Fibroblast of gingiva (primary cell): ENCODE data around the gene GRIA4.
"Not testable (repeated sequence)": the region's sequence is repeated elsewhere in the genome, so short reads cannot be mapped to it uniquely, and the experiment has no call there.

ENCODE experiments used
- DNase-seq: peaks from one replicate; pipeline ENCODE4 v3.0.0-alpha.2; 2011; ENCODE audit warnings: low read depth

Gene GRIA4

DNA sequence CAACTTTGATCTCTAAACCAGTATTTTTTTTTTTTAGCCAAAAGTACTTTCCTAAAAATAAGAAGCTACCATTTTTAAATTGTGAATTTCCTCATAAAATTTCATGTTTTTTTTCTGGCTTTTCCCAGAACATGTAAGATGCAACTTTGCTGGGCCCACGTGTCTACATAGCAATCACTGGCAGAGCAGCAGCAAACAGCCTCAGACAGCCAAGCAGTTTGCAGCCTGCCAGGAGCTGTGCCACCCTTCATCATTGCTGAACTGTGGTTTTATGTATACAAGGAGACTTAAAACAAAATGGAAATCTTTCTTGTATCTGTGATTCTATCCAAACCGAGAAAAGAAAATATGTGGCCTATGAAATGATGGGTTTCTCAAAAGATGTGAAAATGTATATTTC, 110.2 kb downstream of the GRIA4 start:
- DNase-seq = no peak

DNA sequence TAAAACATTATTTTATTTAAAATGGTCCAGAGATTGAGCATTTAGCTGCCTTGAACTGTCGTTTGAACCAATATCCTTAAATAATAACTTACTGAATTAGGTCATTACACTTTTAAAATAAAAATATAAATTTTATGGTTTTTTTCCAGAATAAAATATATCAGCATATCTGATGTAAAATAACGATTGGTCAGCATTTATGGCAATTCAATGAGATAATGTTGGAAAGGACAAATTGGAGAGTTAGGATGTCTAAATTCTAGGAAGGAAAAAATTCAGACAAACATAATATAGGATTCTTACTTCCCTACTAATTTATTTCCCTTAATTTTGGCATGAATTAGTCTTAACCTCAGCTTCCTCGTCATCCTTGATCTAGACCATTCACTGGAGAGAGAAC, 113.4 kb downstream of the GRIA4 start:
- DNase-seq = no peak

DNA sequence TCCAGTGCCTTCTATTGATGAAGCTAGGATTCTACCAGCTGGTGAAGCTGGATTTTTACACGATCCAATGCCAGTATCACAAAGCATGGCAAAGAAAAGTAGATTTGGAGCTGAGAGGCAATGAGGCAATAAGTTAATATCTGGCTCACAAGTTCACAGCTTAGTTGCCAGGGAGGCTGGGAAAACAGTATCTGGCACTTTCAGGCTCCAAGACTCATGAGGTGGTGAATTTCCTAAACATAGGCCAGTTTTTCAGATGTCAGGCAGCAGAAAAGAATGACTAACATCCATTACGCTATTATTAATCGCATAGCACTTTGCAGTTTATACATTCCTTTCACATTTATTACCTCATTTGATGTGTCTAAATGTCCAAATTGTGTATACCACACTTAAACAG, 122.7 kb downstream of the GRIA4 start:
- no peak for DNase-seq

DNA sequence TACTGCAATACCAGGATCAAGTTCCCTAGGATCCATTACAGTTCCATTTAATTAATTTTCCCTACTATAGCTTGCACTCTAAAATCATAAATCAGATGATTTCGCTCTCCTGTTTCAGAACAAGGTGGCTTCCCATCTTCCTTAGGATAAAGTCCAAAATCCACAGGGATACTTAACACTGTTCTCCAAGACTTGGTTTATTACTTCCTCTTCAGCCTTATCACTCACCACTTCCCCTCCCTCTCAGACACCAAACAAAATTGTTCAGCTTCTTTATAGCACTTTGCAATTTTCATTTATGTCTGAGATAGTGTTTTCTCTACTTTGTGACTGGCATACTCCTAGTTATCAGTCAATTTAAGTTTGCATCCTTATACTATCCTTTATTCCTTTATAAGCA, 124.6 kb downstream of the GRIA4 start:
- DNase-seq = no peak

DNA sequence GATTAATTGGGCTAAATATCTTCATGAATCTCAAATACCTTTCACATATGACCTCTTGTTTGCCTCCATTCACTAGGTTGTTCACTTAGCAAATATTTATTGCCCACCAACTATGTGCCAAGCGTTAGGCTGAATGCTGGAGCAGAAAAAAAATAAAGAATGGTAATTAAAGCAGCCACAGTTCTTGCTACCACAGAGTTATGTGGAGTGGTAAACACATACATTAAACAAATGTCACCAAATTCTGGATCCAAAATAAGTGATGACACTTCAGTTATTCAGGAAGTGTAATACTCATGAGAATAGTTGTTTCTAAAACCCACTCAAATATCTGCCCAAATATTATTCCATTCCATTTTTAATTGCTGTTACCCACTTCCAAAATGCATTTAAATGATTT, 128.4 kb downstream of the GRIA4 start:
- DNase-seq = no peak

DNA sequence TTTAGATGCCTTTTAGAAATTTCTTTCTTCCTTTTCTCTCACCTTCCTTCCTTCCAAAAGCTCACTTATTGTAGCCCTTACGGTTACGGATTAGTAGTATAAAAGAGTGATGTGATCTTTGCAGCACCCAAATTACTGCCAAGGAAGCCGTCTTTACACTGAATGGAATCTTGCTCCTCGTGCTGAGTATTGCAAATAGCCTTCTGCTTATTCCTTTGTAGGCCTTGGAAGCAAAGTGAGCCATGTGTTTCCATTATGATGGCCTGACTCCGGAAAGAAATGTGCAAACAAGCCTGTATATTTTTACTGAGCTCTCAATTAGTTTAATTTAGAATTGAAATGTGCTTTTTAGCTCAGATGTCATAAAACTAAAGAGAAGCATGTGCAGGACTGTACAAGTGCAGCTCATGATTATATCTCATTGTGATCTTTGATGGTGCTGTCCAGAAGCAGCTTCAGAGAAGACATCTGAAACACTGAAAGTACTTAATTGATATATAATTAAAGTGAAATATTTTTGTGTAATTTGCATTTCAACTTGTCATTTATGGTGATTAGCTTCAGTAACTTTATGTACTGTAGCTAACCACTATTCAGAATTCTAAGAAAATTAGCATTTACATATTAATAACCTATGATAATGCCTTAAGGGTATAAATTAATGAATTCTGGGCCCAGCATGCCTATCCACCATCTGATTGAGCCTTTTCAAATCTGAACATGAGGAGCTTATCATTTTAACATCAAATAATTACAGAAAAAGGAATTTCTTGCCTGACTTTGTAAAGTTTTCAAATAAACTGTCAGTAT, 129.3 kb downstream of the GRIA4 start:
- no peak for DNase-seq

DNA sequence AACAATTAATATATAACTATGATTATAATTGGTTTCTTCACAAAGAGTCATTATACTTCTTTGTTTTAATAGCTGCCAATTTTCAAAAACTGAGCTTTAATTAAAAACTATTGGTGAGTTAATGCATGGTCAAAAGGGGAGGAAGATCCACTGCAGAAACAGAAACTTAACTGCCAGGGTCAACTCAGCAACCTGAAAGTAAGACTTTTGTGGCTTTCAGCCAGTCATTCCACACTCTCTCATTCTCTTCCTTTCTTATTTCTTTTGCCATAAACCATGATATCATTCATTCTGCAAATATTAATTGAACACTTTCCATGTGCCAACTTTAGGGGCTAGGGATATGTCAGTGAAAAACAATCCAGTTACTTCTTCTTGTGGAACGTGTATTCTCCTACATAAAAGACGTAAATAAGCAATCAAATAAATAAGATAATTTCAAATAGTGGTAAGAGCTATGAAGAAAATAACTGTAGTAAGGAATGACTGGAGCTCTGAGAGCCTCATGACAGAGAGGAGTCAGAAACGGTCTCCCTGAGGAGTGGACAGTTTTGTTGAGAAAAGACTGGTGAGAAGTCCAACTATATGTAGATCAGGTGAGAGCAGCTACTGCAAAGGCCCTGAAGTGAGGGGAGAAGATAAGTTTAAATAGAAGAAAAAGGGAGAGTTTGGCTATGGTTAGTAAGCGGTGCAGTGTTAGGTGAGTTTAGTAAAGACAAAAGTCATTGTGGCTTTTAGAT, 130.5 kb downstream of the GRIA4 start:
- DNase-seq = no peak

DNA sequence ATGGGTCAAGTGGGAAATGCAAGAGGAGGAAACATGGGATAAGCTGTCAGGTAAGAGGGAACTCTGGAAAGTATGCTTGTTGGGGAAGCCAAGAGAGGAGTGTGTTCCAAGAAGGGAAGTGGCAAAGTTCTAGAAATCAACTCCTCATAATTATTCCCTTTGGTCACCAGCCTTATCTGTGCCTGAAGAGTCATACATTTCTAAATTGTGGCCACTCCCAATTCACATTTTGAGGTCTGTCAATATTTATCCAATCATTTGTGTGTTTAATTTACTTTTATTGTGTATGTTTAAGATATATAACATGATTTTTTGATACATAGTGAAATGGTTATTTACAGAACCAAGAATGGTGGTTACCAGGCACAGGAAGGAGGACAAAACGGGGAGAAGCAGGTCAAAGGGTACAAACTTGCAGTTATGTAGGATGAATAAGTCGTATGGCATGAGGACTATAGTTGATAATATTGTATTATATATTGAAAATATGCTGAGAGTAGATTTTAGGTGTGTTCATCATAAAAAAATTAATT, 131.7 kb downstream of the GRIA4 start:
- DNase-seq = no peak

DNA sequence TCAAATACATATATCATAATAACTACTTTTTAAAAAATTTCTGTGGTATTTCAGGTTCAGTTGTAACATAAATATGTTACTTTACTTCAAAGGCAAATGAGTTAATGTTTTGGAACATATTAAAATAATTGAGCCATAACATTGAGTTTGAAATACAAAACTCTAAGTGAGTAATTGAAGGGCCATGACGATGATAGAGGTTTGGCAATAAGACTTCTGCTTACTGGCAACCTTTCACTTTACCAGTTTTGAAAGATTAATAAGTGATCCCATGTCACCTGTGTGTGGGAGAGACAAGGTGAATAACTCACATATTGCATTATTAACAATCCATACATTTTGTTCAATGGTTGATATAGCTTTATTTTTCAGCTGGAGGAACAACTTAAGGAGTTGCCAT, 144.4 kb downstream of the GRIA4 start:
- no peak for DNase-seq

DNA sequence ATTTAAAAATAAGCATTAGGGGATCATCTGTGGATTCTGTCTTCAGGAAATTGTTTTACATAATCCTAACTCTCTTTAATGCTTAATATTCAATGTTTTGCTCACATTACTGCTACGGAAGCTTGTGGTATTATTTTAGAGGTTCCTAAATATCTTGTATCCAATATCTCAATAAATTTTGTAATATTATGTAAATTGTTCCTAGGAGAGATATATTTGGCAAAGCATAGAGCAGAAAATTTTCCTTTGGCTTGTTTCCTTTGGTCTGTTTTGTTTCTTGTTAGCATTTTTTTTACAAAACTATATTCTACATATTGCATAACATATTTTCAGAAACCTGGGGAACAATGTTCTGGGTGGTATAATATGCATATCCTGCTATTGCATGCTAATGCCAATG, 144.8 kb downstream of the GRIA4 start:
- no peak for DNase-seq

DNA sequence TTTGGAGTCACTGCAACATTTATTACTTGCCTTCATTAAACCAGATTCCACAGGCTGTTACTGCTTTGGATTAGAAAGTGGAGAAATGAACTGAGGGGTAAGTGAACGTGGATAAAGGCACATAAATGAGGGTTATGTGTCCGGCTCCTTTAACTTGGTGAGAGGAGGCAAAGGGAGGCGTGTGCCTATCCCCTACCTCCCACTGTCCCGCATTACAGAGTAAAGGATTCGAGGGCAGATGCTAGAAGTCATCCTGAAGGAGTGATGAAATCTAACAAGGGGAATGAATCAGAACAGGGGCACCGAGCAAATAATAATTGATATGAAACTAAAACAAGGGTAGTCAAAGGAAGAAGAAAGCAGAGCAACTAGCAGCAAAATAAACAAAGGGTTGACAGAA, 147.2 kb downstream of the GRIA4 start:
- DNase-seq = no peak

DNA sequence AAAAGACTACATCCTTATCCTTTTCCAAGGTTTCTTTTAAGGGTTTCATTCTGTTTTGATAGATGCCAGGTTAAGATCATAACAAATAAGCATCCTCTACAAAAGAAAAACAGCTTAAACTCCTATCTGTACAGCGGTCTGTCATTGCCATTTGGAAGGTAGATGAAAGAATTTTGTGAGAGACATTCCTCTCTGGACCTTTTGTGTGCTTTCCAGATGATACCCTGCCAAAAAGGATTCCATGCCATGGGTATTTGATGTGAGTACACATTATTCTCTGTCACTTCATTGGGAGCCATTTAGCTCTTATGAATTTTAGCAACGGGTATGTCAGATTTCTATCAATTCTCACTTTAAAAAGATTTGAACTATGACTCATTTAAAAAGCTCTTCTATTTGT, 153.7 kb downstream of the GRIA4 start:
- no peak for DNase-seq

DNA sequence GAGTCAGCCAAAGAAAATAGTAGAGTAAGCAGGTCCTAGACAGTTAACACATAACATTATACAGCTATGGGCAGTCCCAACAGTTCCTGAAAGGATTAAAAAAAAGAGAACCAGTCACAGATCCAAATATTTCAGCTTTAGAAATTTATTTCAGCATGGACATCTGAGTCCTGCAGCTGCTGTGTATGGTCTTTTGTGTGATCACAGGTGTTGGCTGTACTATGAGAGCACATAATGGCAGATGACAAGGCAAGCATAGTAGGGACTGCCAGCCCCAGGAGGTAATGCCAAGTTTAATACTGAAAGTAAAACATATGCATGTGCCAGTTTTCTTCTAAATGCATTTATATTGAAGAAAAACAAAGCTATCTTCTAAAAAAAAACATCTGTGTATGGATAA, 158.1 kb downstream of the GRIA4 start:
- DNase-seq = no peak

DNA sequence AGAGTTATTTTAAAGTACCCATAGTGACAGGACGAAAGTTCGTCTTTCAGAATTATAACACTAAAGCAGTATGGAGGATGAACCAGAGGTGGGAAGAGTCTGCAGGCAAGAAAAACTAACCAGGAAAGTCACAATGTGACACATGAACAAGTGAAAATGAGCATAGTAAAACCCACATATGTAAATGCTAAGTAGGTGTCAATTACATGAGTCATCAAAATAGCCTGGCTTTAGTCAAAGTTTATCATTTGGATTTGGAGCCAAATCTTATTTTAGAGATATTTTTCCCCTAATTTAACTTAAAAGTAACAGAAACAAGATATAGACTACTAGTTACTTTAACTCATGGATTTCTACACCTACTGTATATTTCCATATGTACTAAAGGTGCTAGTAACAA, 159.8 kb downstream of the GRIA4 start:
- DNase-seq = no peak

DNA sequence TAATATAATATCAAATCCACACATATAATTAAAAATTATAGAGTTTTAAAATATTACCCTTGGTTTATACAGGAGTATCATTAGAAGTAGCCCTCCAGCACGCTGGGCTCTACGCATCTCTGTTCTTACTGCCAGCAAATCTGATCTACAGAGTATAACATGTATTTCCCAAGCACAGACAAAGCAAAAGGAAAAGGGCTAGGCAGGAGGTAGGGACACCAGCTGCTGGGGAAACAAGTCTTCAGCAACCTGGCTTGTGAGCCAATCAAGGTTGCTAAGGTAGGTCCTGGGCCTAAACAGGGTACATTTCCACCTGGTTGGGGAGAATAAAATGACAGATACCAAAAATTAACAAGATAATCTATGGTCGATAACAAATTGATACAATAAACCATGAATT, 163.6 kb downstream of the GRIA4 start:
- not testable (repeated sequence) for DNase-seq

DNA sequence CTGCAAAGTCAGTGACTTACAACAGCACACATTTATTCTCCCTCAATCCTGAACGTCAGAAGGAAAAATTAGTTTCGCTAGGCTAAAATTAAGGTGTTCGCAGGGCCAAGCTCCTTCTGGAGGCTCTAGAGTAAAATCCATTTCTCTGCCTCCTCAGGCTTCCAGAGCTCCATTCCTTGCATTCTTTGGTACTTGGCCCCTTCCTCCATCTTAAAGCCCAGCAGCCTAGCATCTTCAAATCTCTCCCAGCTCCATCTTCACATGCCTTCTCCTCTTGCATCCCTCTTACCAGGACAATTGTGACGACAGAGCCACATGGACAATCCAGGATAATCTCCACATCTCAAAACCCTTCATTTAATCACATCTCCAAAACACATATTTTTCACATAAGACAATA, 165.0 kb downstream of the GRIA4 start:
- no peak for DNase-seq

DNA sequence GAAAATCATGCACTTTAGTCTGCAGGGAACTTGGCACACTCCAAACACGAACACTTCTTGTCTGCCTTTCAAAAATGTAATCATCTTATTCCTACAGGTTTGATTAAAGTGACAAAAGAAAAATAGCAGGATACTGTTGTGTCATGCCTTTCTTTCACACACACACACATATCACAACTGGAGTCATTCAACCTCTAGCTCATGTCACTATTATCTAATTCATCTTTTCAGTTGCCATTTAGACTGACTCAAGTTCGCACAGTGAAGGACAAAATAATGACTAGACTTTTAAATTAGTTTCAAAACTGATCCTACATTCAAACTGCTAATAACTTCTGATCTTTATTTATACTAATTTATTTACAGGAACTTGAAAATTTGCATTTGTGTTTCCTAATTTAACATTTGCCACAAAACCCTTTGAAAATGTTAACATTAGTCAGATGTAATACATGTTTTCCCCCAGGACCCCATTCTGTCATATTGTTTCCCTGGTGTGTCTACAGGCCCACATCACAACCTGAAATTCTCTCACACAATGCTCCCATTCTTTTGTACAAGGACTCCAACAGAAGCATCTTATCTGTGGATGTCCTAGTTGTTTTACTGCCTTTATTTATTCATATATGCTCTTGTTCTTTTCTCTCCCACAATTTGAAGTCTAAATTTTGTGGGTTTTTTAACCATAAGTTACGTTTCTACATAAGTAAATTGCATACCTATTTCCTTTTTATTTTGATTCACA, 171.1 kb downstream of the GRIA4 start:
- DNase-seq = no peak

DNA sequence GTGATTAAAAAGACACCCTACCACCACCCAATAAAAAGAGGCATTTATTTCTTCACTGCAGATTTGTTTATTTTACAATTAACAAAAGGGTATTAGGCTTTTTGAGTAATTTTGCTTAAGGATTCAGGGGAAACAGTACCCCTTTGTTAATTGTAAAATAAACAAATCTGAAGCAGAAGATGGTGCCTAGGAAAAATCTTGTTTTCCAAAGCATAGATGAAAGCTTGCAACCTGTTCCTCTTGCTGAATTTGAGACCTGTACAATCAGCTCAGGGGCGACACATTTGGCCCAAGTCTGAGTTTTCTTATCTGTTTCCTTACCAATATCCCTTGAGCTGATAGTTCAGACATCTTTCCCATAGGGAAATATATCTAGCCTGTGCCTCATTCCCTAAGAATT, 171.9 kb downstream of the GRIA4 start:
- DNase-seq = no peak

DNA sequence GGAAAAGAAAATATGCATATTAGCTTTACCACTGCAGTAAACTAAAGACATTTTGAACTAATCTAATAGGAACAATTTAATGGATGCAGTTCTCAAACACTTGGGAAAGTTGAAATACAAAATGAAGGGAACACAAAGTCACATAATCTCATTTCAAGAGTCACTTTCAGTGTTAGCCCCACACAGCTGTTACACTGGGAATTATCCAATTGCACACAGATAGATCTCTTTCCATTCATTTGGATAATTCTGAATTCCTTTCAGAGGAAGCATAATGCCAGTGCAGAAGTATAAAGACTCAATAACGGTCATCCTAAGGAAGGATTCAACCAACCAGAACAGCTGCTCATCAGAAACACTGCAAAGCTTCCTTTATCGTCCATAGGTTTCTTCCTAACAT, 173.3 kb downstream of the GRIA4 start:
- no peak for DNase-seq

DNA sequence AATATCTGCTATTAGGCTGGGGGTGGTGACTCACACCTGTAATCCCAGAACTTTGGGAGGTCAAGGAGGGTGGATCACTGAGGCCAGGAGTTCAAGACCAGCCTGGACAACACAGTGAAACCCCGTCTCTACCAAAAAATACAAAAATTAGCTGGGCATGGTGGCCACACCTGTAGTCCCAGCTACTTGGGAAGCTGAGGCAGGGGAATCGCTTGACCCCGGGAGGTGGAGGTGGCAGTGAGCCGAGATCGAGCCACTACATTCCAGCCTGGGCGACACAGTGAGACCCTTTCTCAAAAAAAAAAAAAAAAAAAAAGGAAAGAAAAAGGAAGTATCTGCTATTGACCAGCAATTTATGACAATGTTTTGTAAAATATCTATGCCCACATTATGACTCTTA, 176.0 kb downstream of the GRIA4 start:
- DNase-seq = not testable (repeated sequence)

DNA sequence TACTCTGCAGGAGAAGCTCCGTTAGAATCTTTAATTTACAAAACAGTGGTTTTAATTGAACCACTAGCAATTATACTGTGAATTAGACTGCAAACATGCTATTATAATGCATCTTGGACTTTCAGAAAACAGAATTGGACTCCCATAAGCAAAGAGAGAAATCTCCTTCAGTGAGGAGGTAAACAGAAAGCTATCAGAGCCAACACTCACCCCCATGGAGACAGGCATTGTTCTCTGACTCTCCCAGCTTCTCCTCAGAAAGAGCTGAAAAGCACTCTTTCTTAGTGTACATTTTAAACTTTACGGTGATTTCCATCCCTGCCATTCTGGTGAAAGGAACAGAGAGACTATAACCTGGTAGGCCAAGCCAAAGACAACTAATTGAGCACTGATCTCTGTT, 176.9 kb downstream of the GRIA4 start:
- no peak for DNase-seq

DNA sequence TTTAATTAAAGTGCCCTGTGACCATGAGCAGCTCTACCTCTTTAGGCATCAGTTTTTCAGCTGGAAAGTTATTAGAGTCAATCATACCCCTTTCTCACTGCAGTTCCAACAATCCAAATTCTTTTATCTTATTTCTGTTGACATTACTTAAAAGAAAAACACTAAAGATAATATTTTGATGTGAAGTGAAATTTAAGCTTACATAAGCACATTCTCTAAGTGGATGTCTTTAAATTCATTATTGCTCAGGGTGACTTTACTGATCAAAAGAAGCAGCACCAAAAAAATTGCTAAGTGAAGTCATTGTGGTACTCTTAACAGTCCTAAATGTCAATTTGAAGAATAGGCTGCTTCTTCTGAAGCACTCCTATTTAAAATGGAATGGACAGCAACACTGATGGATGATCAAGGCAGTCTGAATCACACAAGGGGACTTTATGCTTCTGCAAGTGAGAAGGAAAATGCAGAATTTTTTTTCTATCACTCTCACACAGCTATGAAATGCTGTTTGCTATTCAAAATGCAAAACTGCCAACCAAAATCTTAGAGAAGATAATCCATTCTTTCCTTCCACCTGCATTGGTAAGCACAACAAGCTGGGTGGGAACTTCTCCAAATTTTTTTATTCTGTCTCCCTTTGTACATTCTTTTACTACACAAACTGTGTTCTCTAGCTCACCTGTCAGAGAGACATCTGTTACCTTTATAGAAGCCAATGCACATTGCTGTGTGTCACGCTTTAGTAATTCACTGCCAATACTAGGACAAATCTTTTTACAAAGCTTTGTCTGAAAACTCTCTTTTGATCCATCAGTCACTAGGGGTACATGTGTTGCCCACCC, 179.9 kb downstream of the GRIA4 start:
- DNase-seq = no peak
